Measurements from ENCODE around the gene COLEC12. TPM values are rescaled to one million over a fixed set of nuclear protein-coding genes. Genes with fewer than 3 reads are reported as not detected.

COLEC12 gene
- total and polyA plus RNA-seq, 10 of the 15 experiments (the other 5 are each of a cell fraction or from before 2014, with no cell fraction given): 0.04 to 0.05 TPM; not detected in 8

- TF ChIP-seq BHLHE40 (IDR thresholded peaks at IDR 0.05; ENCODE audit: borderline replicate concordance in 1 of 2, low read depth in 2 of 2, low read length in 1 of 2) (no peak), MTA2 (IDR thresholded peaks at IDR 0.05; ENCODE audit: low read depth) (no peak), SIN3A (IDR thresholded peaks at IDR 0.05; ENCODE audit: low read depth, low read length) (no peak), KDM1A (IDR thresholded peaks at IDR 0.05; ENCODE audit: borderline replicate concordance) (no peak), NR2F1 (conservative IDR thresholded peaks at IDR 0.05) (no peak), BCL11A (IDR thresholded peaks at IDR 0.05; ENCODE audit: low read depth, low read length) (no peak), ATF7 (IDR thresholded peaks at IDR 0.05; ENCODE audit: low read depth) (no peak)
- TF ChIP-seq, protein P1, sequence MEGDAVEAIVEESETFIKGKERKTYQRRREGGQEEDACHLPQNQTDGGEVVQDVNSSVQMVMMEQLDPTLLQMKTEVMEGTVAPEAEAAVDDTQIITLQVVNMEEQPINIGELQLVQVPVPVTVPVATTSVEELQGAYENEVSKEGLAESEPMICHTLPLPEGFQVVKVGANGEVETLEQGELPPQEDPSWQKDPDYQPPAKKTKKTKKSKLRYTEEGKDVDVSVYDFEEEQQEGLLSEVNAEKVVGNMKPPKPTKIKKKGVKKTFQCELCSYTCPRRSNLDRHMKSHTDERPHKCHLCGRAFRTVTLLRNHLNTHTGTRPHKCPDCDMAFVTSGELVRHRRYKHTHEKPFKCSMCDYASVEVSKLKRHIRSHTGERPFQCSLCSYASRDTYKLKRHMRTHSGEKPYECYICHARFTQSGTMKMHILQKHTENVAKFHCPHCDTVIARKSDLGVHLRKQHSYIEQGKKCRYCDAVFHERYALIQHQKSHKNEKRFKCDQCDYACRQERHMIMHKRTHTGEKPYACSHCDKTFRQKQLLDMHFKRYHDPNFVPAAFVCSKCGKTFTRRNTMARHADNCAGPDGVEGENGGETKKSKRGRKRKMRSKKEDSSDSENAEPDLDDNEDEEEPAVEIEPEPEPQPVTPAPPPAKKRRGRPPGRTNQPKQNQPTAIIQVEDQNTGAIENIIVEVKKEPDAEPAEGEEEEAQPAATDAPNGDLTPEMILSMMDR (IDR thresholded peaks at IDR 0.05 in 2 of 3, conservative IDR thresholded peaks at IDR 0.05 in 1 of 3; ENCODE audit: control insufficient read depth in 2 of 3, extremely low read depth in 1 of 3, insufficient read depth in 1 of 3, low read depth in 3 of 3, low read length in 3 of 3): no peak
Observed at GRCh38 chr18:285817-286216, 214.7 kb downstream of the COLEC12 start (continued).

DNA sequence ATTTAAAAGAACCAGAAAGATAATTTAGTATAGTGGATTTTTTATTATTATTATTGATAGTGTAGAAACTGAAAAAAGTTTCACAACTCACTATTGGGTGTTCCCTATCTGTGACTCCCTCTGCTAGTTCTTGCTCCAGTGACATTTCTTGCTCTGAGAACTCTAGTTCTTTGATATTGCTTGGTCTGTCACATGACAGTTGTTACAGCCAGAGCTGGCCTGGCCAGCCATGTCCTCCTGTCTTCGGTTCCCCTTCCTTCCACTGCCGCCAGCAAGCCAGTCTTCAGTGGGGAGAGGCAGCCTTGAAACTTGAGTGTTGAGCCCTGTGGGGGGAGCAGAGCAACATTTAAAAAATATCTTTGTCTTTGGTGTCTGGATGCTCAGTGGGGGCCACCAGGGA lies 225.0 kb downstream of the COLEC12 start:
- H3K9ac ChIP-seq (ENCODE audit: control insufficient read depth, insufficient read depth, low read length): no peak overlapping the region
- H4K20me1 ChIP-seq (ENCODE audit: control insufficient read depth, insufficient read depth): no peaks in the 10 kb centered on the region
- H3K9me3 ChIP-seq (replicated peaks; ENCODE audit: control insufficient read depth, insufficient read depth, low read length): no peaks in the 10 kb centered on the region
- intact Hi-C loops (cut with micrococcal nuclease; ENCODE audit: unreplicated experiment): no loop called here
- POLR2A ChIA-PET: no interaction called here
- DNase-seq (ENCODE audit: low read depth, low spot score) (no peak), FAIRE-seq (no peak), ATAC-seq (no peak)
- no peak overlapping the region for H3K4me3 ChIP-seq
- no peaks in the 10 kb centered on the region for H3K27me3 ChIP-seq (replicated peaks in 1 of 2; ENCODE audit: control insufficient read depth in 2 of 2, insufficient read depth in 2 of 2, low read length in 1 of 2)
- no peaks in the 10 kb centered on the region for H3K4me1 ChIP-seq (ENCODE audit: control insufficient read depth, insufficient read depth, low read length)
- no peak overlapping the region for H2AFZ ChIP-seq (ENCODE audit: control insufficient read depth, low read depth, low read length)
- 86% methylated on average over 2 of the region's 2 CpGs for WGBS (ENCODE audit: insufficient coverage, insufficient replicate concordance, low lambda C conversion rate, missing lambda C conversion rate)
- H3K79me2 ChIP-seq (ENCODE audit: control insufficient read depth, insufficient read depth, low read length): no peaks in the 10 kb centered on the region
- CTCF ChIA-PET: no interaction called here
- no peak overlapping the region for H3K4me2 ChIP-seq (ENCODE audit: control insufficient read depth, insufficient read depth)
- SMC1A ChIA-PET (ENCODE audit: uncharacterized antibody, unreplicated experiment): no interaction called here
- RAD21 ChIA-PET (ENCODE audit: unreplicated experiment): no interaction called here
- BruUV-seq (replicated peaks): no TSS peak
- no peak overlapping the region for H3K27ac ChIP-seq (ENCODE audit: control insufficient read depth, insufficient read depth)
- H3K36me3 ChIP-seq (ENCODE audit: control insufficient read depth in 2 of 2, insufficient read depth in 2 of 2, low read length in 1 of 2): no peaks in the 10 kb centered on the region
- in situ Hi-C loops (cut with MboI): no loop called here
- TF ChIP-seq RELB (IDR thresholded peaks at IDR 0.05; ENCODE audit: low read depth) (no peak), HCFC1 (IDR thresholded peaks at IDR 0.05; ENCODE audit: low read length) (no peak), TBL1XR1 (IDR thresholded peaks at IDR 0.05; ENCODE audit: low read depth, low read length) (no peak), MTA2 (IDR thresholded peaks at IDR 0.05; ENCODE audit: low read depth) (no peak), CREM (IDR thresholded peaks at IDR 0.05; ENCODE audit: low read depth) (no peak), SRF (IDR thresholded peaks at IDR 0.05; ENCODE audit: low read depth in 2 of 2, low read length in 2 of 2) (no peak), REST (IDR thresholded peaks at IDR 0.05; ENCODE audit: low read depth, low read length) (no peak)
- TF ChIP-seq, protein P2, sequence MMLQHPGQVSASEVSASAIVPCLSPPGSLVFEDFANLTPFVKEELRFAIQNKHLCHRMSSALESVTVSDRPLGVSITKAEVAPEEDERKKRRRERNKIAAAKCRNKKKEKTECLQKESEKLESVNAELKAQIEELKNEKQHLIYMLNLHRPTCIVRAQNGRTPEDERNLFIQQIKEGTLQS (IDR thresholded peaks at IDR 0.05; ENCODE audit: borderline replicate concordance, extremely low read depth, low read depth, low read length): no peak

Data from GM12878 (cell line).